B cell (primary cell): Measurements from ENCODE around the gene CALML6. TPM values are rescaled to one million over a fixed set of nuclear protein-coding genes. Genes with fewer than 3 reads are reported as not detected.

Experiments used
- ATAC-seq: fragments of 200-7000 bp; cut with Tn5 transposase; one replicate; pipeline ENCODE4 v1.10.0; 2021; ENCODE audit warnings: low read depth, mild to moderate bottlenecking, moderate number of reproducible peaks, moderate library complexity
- CTCF ChIA-PET: fragments of 350-600 bp; sonication (Branson Sonifier 250); formaldehyde crosslinking; loops from one replicate; lab custom pipeline; 2021; ENCODE audit warnings: antibody characterized with exemption, inconsistent platforms; lab: Charles Lee
- POLR2A ChIA-PET: fragments of 350-600 bp; sonication (Branson Sonifier 250); formaldehyde crosslinking; loops from one replicate; lab custom pipeline; 2021; ENCODE audit warnings: antibody characterized with exemption; lab: Charles Lee
- DNase-seq: peaks from one replicate; pipeline ENCODE4 v3.0.0; 2013
- H2AFZ ChIP-seq: 2 replicates; pipeline ENCODE4 v1.6.1; 2012; ENCODE audit warnings: mild to moderate bottlenecking, low read depth, low read length; ENCODE audit not compliant: insufficient read depth, poor library complexity, severe bottlenecking
- H3K27ac ChIP-seq, 2 donors: 1 replicate in 1 of 2; 2 replicates in 1 of 2; pipeline ENCODE4 v1.5.1; 2012 to 2013; ENCODE audit warnings: low read length in 2 of 2, mild to moderate bottlenecking in 2 of 2, moderate library complexity in 1 of 2
- H3K27me3 ChIP-seq, 4 experiments: fragments of 200-600 bp in 1 of 4; sonication (generic) in 1 of 4; replicated peaks in 1 of 4; 1 replicate in 2 of 4; 2 replicates in 2 of 4; pipeline versions ENCODE4 v1.6.1 to v1.7.0; 2013 to 2016; ENCODE audit warnings: low read length in 3 of 4, mild to moderate bottlenecking in 2 of 4, mixed read lengths in 1 of 4, moderate library complexity in 1 of 4; ENCODE audit not compliant: insufficient read depth in 4 of 4, control insufficient read depth in 3 of 4; ENCODE audit errors: control extremely low read depth in 1 of 4
- H3K36me3 ChIP-seq, 2 experiments: replicated peaks in 1 of 2; 1 replicate in 1 of 2; 2 replicates in 1 of 2; pipeline versions ENCODE4 v1.6.1 to v1.7.1; 2013; ENCODE audit warnings: low read length in 1 of 2; ENCODE audit not compliant: insufficient read depth in 2 of 2, control insufficient read depth in 1 of 2; ENCODE audit errors: control extremely low read depth in 1 of 2, extremely low read depth in 1 of 2
- H3K4me1 ChIP-seq, 2 donors: fragments of 200-600 bp in 1 of 2; sonication (generic) in 1 of 2; 1 replicate in 1 of 2; 2 replicates in 1 of 2; pipeline versions ENCODE4 v1.5.1 to v1.6.1; 2013 to 2017; ENCODE audit warnings: low read length in 2 of 2; ENCODE audit not compliant: control insufficient read depth in 2 of 2, insufficient read depth in 2 of 2
- H3K4me2 ChIP-seq: replicated peaks from 2 replicates; pipeline ENCODE3; 2012; ENCODE audit warnings: mild to moderate bottlenecking, low read depth, low read length; ENCODE audit not compliant: poor library complexity, severe bottlenecking
- H3K4me3 ChIP-seq, 5 experiments: fragments of 200-600 bp in 1 of 5; sonication (generic) in 1 of 5; 1 replicate in 3 of 5; 2 replicates in 2 of 5; pipeline versions ENCODE4 v1.5.1 to v1.7.0; 2011 to 2016; ENCODE audit warnings: low read length in 4 of 5, mild to moderate bottlenecking in 4 of 5, low read depth in 2 of 5, control low read depth in 1 of 5, moderate library complexity in 1 of 5; ENCODE audit not compliant: insufficient read depth in 1 of 5; ENCODE audit errors: control extremely low read depth in 1 of 5, extremely low read depth in 1 of 5
- H3K79me2 ChIP-seq: fragments of 200-600 bp; sonication (generic); one replicate; pipeline ENCODE4 v1.6.0; 2016; ENCODE audit warnings: low read length; ENCODE audit not compliant: control insufficient read depth, insufficient read depth
- H3K9ac ChIP-seq: fragments of 200-600 bp; sonication (generic); 2 replicates; pipeline ENCODE4 v1.6.1; 2017; ENCODE audit warnings: mild to moderate bottlenecking, low read length, moderate library complexity
- H3K9me3 ChIP-seq, 3 donors: one replicate each; pipeline versions ENCODE4 v1.6.1 to v1.7.1; 2013; ENCODE audit warnings: low read length in 2 of 3; ENCODE audit not compliant: control insufficient read depth in 2 of 3, insufficient read depth in 1 of 3; ENCODE audit errors: control extremely low read depth in 1 of 3
- H4K20me1 ChIP-seq: 2 replicates; pipeline ENCODE4 v1.6.0; 2012; ENCODE audit warnings: mild to moderate bottlenecking, low read length; ENCODE audit not compliant: insufficient read depth, control insufficient read depth, poor library complexity, severe bottlenecking
- H3K27ac Mint-ChIP-seq: one replicate; pipeline ENCODE4 v1.8.0; 2021; ENCODE audit warnings: mixed read lengths
- H3K27me3 Mint-ChIP-seq: one replicate; pipeline ENCODE4 v1.8.0; 2021; ENCODE audit warnings: mixed read lengths
- H3K4me1 Mint-ChIP-seq: one replicate; pipeline ENCODE4 v1.8.0; 2021; ENCODE audit warnings: mixed read lengths
- H3K4me3 Mint-ChIP-seq: one replicate; pipeline ENCODE4 v1.8.0; 2021; ENCODE audit warnings: mixed read lengths
- H3K9me3 Mint-ChIP-seq: one replicate; pipeline ENCODE4 v1.8.0; 2022; ENCODE audit warnings: mixed read lengths; ENCODE audit not compliant: insufficient read depth
- CTCF ChIP-seq: fragments of 200-600 bp; IDR thresholded peaks from one replicate; pipeline ENCODE4 v1.8.0; 2022; ENCODE audit warnings: antibody characterized with exemption, mild to moderate bottlenecking
- EZH2 ChIP-seq: IDR thresholded peaks from 2 replicates; pipeline ENCODE4 v1.6.1; 2012; ENCODE audit warnings: borderline replicate concordance, low read depth, mild to moderate bottlenecking, moderate library complexity, low read length; ENCODE audit not compliant: insufficient read depth, poor library complexity, severe bottlenecking
- whole genome bisulfite sequencing: methylation state at CpG from one replicate; pipeline ENCODE4 v1.1.5; 2013; ENCODE audit warnings: missing lambda C conversion rate; ENCODE audit not compliant: insufficient coverage; 5-methylcytosine and 5-hydroxymethylcytosine counted together
- intact Hi-C: fragments of 100-400 bp; cut with micrococcal nuclease; formaldehyde crosslinking; loops from one replicate; pipeline ENCODE4 v1.10.0; 2022
- polyA plus RNA-seq: library from polyadenylated mRNA; depleted of rRNA; stranded (reverse); fragments of >200 nt; gene quantifications from 2 replicates; pipeline ENCODE4 v1.2.3, GENCODE V29; 2012
- total RNA-seq, 2 donors: library from RNA; stranded (reverse); fragments of 120-200 nt in 1 of 2; gene quantifications; 1 replicate in 1 of 2; 2 replicates in 1 of 2; pipeline versions ENCODE4 v1.2.3 to v1.2.4, GENCODE V29; 2013 to 2022

CALML6 gene
- total and polyA plus RNA-seq, 2 donors (not counting 1 experiment from before 2014, with no cell fraction given) = 0.64 to 2.0 TPM

- no peaks in the 10 kb centered on the region for H3K36me3 ChIP-seq
- ChIA-PET POLR2A (no interaction called here), CTCF (no interaction called here)
- H3K9me3 ChIP-seq = peaks cover 0 to 9% (median 0%) of the 10 kb centered on the region in 3 donors
- H3K4me1 Mint-ChIP-seq = no peaks in the 10 kb centered on the region
- H3K9ac ChIP-seq = no peak overlapping the region
- no peak overlapping the region for H3K27ac Mint-ChIP-seq
- no peak overlapping the region for H3K4me3 ChIP-seq
- H3K27me3 Mint-ChIP-seq = peaks cover 34% of the 10 kb centered on the region
- H2AFZ ChIP-seq = no peak overlapping the region
- 90% methylated on average over 38 of the region's 38 CpGs for WGBS
- H3K4me2 ChIP-seq = no peak overlapping the region
- no peak overlapping the region for H3K27ac ChIP-seq
- peaks cover 0 to 33% (median 1%) of the 10 kb centered on the region in 4 experiments for H3K27me3 ChIP-seq
- no peak overlapping the region for H3K4me3 Mint-ChIP-seq
- no peak for ATAC-seq
- H4K20me1 ChIP-seq = no peaks in the 10 kb centered on the region
- intact Hi-C loops = no loop called here
- no peaks in the 10 kb centered on the region for H3K4me1 ChIP-seq
- H3K9me3 Mint-ChIP-seq = no peaks in the 10 kb centered on the region
- TF ChIP-seq CTCF (no peak), EZH2 (no peak)
- no peak for DNase-seq
- H3K79me2 ChIP-seq = no peaks in the 10 kb centered on the region
Observed at GRCh38 chr1:1956586-1957532, 41.8 kb downstream of the CALML6 start.

GRCh38 chr1:1957533-1957961 is 42.5 kb downstream of the CALML6 start:
- no peaks in the 10 kb centered on the region for H3K79me2 ChIP-seq
- H3K4me1 ChIP-seq = no peaks in the 10 kb centered on the region
- peaks cover 0 to 33% (median 1%) of the 10 kb centered on the region in 4 experiments for H3K27me3 ChIP-seq
- Mint-ChIP-seq H3K27ac (no peak overlapping the region), H3K4me3 (no peak overlapping the region), H3K27me3 (peaks cover 28% of the 10 kb centered on the region), H3K4me1 (no peaks in the 10 kb centered on the region), H3K9me3 (no peaks in the 10 kb centered on the region)
- H3K4me2 ChIP-seq = no peak overlapping the region
- no peak for TF ChIP-seq CTCF
- TF ChIP-seq EZH2 = no peak
- ChIA-PET POLR2A (no interaction called here), CTCF (no interaction called here)
- WGBS = 90% methylated on average over 19 of the region's 22 CpGs
- no peak overlapping the region for H2AFZ ChIP-seq
- no peak overlapping the region for H3K4me3 ChIP-seq
- H4K20me1 ChIP-seq = no peaks in the 10 kb centered on the region
- ATAC-seq (no peak), DNase-seq (no peak)
- H3K9me3 ChIP-seq = peaks cover 0 to 7% (median 0%) of the 10 kb centered on the region in 3 donors
- no peak overlapping the region for H3K27ac ChIP-seq
- no peaks in the 10 kb centered on the region for H3K36me3 ChIP-seq
- no peak overlapping the region for H3K9ac ChIP-seq
- intact Hi-C loops = no loop called here
